Prostate gland (tissue), 2 donors: ENCODE data around the gene TBC1D5.

Source experiments
- POLR2A ChIP-seq: fragments of 450-650 bp; IDR thresholded peaks from one replicate; pipeline ENCODE4 v1.6.1; 2016; ENCODE audit warnings: antibody characterized with exemption, mild to moderate bottlenecking
- POLR2AphosphoS5 ChIP-seq: sonication (generic); formaldehyde crosslinking; IDR thresholded peaks from one replicate; pipeline ENCODE4 v1.6.1; 2017; ENCODE audit warnings: antibody characterized with exemption
- TF ChIP-seq, protein P1 (sequence below), 4 experiments: fragments of 200-600 bp in 2 of 4; fragments of 450-650 bp in 2 of 4; sonication (generic) in 2 of 4; IDR thresholded peaks; 1 replicate in 3 of 4; 2 replicates in 1 of 4; pipeline ENCODE4 v1.5.1; 2016 to 2019; ENCODE audit warnings: antibody characterized with exemption in 4 of 4, mild to moderate bottlenecking in 2 of 4, moderate library complexity in 2 of 4

DNA sequence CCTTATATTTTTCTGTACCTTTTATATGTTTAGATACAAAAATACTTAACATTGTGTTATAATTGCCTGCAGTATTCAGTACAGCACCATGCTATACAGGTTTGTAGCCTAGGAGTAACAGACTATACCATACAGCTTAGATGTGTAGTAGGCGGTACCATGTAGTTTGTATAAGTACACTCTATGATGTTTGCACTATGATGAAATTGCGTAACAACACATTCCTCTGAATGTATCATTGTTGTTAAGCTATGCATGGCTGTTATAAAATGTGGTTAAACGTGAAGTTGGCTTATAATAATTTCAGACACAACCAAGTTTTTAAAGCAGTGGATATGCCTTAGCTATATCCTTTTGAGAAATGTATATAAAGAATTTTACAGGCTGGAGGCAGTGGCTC lies 529.3 kb downstream of the TBC1D5 start:
- TF ChIP-seq POLR2AphosphoS5 (no peak), POLR2A (no peak)
- TF ChIP-seq, protein P1, sequence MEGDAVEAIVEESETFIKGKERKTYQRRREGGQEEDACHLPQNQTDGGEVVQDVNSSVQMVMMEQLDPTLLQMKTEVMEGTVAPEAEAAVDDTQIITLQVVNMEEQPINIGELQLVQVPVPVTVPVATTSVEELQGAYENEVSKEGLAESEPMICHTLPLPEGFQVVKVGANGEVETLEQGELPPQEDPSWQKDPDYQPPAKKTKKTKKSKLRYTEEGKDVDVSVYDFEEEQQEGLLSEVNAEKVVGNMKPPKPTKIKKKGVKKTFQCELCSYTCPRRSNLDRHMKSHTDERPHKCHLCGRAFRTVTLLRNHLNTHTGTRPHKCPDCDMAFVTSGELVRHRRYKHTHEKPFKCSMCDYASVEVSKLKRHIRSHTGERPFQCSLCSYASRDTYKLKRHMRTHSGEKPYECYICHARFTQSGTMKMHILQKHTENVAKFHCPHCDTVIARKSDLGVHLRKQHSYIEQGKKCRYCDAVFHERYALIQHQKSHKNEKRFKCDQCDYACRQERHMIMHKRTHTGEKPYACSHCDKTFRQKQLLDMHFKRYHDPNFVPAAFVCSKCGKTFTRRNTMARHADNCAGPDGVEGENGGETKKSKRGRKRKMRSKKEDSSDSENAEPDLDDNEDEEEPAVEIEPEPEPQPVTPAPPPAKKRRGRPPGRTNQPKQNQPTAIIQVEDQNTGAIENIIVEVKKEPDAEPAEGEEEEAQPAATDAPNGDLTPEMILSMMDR (IDR thresholded peaks at IDR 0.05) = no peak
